Measurements from ENCODE around the gene TNRC6C.

Gene TNRC6C

DNA sequence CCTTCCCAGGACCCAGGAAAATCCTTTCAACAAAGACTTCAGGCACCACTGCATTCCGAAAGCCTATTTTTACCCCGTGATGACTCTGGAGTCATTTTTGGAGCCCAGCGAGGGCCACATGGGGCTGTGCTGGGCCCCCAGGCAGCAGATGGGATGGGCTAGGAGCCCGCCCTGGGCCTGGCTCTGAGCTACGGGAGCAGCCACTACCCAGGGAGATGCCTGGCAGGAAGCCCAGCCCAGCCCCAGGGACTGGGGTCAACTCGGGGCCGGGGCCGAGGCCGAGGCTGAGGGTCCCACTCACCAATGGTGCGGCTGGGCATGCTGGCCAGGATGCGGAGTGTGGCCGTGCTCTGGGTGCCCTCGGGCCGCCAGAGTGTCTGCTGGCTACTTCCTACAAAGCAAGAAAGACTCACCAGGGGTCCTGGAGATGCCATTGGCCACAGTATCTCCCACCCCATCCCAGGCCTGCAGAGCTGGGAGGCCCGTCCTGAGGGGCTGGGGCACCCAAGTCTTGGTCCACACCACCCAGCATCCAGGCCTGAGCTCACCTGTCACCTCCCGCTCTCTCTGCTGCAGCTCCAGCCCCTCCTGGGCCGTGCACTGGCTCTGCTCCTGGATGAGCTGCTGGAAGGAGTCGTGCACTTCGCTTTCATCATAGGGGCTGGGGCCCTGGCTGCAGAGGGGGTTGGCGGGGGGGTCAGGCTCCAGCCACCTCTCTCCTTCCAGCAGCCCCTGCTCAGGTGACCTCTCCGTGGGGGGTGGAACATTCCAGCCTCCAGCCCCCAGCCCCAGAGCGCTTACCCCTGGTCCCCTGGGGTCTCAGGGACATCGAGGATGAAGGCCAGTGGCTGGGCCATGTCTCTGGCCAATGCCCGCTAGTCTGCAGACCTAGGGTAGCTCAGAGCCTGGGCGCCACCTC, 167.7 kb downstream of the TNRC6C start:
- no peak for DNase-seq (ENCODE audit: low spot score)

DNA sequence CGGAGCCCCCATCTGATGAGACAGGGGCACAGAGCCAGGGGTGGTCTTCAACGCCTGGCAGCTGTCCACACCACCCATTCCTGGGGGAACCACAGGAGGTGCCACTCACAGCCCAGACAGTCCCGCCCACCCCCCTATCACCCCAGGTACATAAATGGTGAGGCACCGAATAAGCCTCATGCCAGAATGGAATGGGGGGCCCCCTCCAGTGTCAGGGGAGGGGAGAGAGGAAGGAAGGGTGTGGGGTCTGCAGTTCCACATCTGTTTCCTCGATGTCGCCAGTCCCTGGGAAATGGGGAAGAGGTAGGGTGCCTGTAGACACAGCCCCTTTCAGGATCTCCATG, 168.4 kb downstream of the TNRC6C start:
- no peak for DNase-seq (ENCODE audit: low spot score)

DNA sequence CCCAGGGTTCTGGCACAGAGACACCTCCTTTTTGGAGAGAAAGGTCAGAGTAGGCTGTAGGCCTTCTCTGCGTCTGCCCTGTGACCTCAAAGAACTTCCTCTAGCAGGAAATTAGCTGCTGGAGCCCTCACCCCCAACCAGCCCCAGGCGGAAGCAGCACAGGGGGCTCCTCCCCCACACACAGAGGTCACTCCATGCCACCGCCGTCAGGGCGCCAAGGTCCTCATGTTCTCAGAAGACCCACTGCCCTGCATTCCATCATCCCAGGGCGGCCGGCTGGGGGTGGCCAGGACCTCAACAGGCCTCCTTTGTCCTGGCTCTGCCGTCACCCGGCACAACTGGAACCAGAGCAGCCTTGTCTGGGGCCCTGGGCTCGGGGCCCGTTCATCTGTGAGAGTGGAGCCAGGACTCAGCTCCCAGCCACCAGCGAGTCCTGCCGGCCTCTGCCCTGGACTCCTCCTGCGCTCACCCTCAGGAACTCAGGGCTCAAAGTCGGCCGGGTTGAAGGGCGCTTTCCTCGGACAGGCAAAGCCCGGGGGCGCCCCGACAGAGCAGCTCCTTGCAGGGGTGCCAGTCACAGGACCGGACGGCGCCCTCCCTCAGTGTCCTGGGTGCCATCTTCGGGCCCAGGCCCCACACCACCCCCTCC, 168.9 kb downstream of the TNRC6C start:
- DNase-seq (ENCODE audit: low spot score): peak; percentile 52

DNA sequence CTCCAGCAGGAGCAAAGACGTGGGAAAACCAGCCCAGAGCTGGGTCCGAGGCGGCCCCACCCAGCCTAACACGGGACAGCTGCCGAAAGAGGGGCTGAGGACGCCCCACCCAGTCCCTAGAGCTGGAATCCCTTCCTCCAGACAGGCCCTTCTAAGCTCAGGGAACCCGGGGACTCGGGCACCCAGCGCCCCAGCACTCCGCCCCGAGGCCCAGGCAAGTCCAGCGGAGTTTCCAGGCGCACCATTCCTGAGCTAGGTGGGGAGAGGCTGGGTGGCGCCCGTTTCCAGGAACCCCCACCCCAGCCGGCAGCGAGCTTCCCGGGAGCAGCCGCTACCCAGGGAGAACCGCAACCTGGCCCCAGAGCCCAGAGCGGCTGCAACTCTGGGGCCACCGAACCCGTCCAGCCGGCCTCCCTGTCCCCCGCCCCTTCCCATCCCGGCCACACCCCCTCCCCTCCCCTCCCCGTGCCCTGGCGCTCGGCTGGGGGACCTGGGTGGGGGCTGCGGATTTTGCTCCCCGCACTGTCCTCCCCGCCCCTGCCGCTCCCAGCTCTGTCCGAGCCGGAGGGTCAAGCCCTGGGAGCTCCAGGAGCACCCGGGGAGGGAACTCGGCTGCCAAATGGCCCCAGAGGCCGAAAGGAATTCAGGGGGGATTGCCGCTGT, 169.5 kb downstream of the TNRC6C start:
- DNase-seq (ENCODE audit: low spot score): peak; percentile 41

DNA sequence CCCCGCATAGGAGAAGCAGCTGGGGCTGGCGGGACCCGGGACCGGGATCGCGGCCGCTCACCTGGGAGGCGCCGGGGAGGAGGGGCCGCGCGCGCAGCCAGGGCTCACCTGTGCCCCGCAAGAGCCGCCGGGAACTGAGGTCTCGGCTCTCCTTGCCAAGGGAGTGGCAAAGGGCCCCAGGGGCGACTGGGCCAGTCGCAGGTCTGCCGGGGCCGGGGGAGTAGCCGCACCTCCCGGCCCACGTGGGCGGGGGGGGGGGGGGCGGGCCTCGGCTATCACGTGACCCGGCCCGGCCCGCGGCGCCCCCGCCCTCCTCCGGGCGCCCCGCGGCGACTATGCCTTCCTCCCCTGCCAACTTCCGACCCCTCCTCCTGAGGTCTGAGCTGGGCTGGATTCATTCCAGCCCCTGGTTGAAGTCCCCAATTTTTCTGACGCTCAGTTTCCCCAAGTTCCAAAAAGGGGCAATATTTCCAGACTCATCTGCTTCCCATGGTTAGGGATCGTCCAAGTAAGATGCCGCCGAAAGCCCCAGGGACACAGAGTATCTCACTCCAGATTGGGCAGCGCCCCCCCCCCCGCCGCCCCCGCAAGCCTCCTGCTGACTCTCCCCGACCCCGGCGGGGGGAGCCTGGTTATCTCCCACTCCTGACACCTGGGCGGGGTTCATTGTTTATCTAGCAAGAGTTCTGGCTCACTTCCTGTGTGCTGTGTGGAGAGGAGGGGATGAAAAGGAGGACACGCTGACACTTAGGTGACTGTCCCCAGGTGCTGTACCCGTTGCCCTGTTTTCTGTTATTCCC, 170.2 kb downstream of the TNRC6C start, which contains the start of gene TMC6:
Gene TMC6, minus strand, starts transcription at position 205 of the 800 bp plus-strand sequence. CDS start 1,923 bp downstream, outside the sequence.
- DNase-seq (ENCODE audit: low spot score): peak; percentile 88

DNA sequence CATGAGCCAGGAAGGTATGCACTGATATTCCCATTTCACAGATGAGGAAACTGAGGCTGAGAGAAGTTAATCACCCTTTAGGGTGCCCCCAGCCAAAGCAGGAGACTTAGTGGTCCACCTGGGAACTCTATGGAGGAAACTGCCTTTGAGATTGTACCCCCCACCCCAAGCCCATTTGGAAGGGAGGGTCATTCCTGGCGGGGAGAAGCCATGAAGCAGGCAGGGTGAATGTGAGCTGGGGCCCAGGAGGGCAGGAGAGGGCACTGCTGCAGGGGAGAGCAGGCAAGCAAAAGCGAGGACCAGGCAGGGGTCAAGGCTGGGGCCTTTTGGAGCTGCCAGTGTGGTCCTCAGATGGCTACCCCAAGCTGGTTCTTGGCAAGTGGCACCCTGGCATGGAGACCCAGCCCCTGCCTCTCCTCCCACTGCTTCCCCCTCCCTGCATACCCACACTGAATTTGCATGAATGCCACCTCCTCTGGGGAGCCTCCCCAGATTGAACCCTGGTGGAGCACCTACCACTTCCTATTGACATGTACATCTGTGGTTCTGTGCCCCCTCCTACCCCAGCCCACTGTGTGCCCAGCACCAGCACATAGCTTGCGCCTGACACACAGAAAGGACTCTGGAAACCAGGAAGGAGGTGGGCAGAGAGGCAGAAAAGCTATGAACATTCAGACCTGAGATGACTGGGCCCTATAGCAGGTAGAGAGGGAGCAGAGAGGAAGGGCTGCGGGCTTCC, 171.0 kb downstream of the TNRC6C start:
- DNase-seq (ENCODE audit: low spot score): peak; percentile 51

DNA sequence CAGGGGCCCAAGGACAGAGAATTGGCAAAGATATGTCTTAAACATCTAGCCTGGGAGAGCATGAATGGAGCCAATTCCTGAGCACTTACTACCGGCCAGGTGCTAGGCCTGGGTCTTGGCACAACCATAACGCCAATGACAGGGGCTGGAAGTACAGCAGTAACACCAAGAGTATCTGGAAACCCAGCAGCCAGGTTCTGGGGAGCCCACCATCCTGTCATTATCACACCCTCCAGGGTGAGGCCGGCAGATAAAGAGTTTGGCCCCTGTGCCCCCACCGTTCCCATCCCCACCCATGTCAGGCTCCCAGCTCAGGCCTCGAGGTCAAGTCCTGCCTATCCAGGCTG, 171.6 kb downstream of the TNRC6C start:
- DNase-seq (ENCODE audit: low spot score): no peak

DNA sequence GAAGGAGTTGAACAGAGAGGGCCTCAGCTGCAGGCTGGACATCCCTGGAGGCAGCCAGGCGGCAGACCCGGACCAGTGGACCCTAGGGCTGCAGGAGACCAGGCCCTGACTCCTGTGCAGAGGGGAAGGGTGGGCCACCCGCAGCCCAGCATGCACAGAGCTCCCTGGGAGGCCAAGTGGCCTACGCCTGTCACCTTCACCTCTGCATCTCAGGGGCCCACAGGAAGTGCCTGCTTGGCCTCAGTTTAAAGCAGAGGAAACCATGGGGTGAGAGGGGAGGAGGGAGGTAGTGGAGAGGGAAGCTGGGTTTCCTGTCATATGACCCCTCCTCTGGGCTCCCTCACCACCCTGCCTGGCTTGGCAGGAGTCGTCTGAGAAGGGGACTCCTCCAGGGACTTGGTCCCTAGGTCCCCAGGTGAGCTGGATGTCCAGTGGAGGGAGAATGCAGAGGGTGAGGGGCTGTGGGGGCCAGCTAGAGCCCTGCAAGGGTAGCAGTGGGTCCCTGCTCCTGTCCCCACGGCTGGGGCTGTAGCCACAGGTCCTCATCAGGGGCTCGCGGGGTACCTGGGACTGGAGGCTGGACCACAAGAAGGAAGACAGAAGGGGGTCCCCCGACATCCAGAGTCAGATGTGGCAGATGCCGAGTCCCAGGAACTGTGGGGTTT, 172.1 kb downstream of the TNRC6C start, which contains the start of gene TMC8:
Gene TMC8, plus strand, starts transcription at position 335 of the 665 bp plus-strand sequence. CDS start 818 bp downstream, outside the sequence.
- DNase-seq (ENCODE audit: low spot score): peak; percentile 80

DNA sequence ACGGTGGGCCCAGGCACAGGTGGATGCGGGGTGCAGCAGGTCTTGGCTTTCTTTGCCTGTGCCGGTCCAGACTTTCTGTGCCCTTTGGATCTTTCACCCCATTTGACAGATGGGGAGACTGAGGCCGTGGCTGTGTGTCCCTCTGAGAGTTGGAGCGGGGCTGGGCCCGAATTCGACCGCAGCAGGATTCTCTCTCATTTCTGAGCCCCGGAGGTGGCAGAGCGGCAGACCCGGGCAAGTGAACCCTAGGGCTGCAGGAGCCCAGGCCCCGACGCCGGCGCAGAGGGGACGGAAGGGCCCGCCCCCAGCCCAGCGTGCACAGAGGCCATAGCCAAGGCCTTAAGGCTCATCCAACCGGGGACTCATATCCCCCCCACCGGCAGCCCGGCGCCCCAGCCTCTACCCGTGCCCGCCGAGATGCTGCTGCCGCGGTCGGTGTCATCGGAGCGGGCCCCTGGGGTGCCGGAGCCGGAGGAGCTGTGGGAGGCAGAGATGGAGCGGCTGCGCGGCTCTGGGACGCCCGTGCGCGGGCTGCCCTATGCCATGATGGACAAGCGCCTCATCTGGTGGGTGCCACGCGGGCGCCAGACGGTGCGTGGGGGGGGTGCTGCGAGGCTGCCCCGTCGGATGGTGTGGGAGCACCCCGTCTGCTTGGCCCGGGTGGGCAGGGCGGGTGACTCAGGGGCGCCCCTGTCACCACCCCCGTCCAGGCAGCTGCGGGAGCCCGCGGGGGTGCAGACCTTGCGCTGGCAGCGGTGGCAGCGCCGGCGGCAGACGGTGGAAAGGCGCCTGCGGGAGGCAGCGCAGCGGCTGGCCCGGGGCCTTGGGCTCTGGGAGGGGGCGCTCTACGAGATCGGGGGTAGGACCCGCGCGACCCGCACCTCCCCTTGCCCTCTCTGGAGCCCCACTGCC, 172.9 kb downstream of the TNRC6C start:
- DNase-seq (ENCODE audit: low spot score): peak; percentile 39

DNA sequence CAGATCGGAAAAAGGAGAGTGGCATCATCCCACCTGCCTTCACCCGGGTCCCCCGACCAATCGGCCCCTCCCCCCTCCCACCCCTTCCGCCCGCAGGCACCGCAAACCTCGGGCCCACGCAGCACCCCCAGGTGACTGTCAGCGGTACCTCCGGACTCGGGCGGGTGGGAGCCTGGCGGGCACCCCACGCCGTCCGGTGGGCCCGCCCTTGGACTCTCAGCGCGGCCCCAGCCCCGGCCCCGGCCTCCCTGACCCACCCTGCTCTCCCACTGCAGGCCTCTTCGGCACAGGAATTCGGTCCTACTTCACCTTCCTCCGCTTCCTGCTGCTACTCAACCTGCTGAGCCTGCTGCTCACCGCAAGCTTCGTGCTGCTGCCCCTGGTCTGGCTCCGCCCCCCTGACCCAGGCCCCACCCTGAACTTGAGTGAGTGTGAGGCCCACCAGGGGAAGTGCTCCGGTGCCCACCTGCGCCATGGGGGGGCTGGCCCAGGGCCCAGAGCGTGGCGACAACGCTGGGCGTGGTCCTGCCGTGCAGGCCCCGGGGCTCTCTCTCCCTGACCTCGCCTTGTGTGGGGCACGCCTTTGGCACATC, 173.7 kb downstream of the TNRC6C start:
- peak; percentile 85 for DNase-seq (ENCODE audit: low spot score)

DNA sequence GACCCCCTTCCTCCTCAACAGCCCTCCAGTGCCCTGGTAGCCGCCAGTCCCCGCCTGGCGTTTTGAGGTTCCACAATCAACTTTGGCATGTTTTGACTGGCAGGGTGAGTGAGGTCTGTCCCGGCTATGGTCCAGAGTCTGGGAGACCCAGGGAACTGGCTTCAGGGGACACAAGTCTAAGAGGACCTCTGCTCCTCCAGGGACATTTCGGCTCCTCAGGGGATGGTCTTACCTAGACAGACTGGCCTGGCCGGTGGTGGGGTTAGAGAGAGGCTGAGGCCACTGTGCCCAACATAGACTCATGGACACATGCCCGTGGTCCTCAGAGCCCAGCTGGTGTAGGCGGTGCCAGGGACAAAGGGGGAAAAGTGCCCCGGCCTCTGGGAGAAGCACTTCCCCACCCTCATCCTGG, 174.3 kb downstream of the TNRC6C start:
- DNase-seq (ENCODE audit: low spot score): no peak

DNA sequence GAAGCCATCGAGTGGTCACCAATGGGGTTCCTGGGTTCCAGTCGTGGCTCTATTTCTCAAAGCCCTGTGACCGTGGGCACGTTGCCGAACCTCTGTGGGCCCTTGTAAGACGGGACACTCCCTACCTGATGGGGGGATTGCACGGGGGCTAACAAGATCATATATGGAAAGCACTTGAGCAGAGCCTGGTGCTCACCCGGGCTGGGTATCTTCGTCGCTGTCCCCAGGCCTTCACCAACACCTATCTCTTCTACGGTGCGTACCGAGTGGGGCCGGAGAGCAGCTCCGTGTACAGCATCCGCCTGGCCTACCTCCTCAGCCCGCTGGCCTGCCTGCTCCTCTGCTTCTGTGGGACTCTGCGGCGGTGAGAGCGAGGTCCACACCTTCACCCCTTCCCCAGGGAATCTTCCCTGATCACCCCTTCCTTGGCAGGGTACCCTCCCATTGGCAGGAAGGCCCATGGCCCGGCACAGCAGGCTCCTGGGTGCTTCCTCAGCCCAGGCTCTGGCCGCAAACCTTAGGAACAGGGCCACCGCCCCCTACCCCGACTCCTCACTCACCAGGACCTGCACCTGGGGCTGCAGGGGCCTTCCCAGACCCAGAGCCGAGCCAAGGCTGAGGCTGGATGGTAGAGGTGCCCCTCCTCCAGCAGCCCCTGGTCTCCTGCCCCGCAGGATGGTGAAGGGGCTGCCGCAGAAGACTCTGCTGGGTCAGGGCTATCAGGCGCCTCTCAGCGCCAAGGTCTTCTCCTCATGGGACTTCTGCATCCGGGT, 174.9 kb downstream of the TNRC6C start:
- DNase-seq (ENCODE audit: low spot score): no peak

DNA sequence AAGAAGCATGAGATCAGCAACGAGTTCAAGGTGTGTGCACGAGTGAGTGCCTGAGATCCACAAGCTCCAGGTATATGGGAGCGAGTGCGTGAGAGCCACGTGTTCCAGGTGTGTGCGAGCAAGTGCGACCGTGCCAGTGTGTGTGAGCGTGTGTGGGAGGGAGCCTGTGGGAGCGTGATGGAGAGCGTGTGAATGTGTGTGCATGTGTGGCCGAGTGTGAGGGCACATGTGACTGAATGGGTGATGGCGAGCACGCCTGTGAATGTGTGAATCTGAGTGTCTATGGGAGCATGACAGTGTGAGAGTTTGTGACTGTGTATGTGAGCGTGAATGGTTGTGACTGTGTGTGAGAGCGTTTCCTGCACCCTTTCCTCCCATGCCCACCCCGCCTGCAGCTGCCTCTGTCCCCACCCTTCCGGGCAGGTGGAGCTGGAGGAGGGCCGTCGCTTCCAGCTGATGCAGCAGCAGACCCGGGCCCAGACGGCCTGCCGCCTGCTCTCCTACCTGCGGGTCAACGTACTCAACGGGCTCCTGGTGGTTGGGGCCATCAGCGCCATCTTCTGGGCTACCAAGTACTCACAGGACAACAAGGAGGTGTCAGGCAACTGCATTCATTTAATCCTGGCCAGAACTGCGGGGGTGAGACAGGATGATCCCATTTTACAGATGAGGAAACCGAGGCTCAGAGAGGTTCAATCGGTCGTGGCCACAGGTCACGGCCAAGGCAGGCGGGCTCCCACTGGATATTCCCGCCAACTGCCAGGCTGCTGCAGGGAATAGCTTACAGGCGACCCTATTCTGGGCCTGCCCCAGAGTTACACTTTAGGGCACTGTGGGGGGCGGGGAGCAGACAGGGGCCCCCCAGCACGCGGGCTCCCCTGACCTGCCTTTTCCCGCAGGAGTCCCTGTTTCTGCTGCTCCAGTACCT, 175.7 kb downstream of the TNRC6C start:
- DNase-seq (ENCODE audit: low spot score): peak; percentile 46

DNA sequence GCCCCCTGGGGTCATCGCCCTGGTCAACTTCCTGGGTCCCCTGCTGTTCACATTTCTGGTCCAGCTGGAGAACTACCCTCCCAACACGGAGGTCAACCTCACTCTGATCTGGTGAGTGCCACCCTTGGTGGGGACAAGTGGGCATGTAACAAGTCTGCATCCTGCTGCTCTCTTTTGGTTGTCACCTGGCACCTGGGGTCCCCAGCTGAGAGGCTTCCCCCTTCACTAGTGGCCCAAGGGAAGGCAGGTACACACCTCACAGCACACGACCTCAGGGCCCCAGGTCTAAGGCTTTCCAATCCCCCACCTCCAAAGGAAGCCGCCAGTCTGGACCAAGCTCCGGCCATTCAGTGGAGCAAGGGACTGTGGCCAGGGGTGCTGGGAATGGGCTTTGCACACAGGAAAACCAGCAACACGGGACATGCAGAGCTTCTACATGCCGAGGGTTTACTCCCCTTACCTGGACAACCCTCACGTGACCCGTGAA, 176.4 kb downstream of the TNRC6C start:
- no peak for DNase-seq (ENCODE audit: low spot score)

DNA sequence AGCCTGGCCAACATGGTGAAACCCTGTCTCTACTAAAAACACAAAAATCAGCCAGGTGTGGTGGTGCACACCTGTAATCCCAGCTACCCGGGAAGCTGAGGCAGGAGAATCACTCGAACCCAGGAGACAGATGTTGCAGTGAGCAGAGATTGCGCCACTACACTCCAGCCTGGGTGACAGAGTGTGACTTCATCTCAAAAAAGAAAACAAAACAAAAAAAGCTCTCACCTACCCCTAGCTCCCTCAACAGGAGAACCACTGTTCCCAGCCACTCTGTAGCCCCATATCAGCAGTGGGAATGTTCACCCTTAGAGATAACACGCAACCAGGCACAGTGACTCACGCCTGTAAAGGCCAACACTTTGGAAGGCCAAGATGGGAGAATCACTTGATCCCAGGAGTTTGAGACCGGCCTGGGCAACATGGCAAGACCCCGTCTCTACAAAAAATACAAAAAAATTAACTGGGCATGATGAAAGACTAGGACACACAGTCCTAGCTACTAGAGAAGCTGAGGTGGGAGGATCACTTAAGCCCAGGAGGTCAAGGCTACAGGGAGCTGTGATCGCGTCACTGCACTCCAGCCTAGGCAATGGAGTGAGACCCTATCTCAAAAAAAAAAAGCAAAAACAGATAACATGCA, 177.5 kb downstream of the TNRC6C start:
- no peak for DNase-seq (ENCODE audit: low spot score)

DNA sequence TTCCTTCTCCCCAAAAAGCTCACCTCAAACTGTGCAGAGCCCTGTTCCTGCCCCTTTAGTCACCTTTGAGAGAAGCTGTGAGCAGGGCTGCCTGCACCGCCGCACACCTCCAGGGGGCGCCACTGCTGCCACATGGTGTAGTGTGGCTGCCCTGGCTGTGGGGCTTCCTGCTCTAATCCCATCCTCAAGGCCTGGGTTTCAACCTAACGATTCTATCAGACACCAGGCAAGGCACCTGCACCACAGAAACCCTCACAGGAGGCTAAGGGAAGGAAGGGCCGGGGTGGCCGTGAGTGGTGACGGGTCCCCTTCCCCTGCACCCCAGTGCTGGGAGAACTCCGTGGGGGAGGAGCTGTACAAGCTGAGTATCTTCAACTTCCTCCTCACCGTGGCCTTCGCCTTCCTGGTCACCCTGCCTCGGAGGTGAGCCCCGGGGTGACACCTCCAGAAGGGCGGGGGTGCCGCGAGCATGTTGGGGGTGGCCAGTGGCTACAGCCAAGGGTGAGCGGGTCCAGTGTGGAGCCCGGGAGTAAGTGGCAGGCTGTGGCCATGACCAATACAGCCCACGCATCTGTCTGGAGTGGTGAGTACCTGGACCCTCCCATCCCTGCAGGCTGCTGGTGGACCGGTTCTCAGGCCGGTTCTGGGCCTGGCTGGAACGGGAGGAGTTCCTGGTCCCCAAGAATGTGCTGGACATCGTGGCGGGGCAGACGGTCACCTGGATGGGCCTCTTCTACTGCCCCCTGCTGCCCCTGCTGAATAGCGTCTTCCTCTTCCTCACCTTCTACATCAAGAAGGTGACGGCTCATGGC, 179.1 kb downstream of the TNRC6C start:
- peak; percentile 54 for DNase-seq (ENCODE audit: low spot score)
